PC-3 (cell line): ENCODE measurements around the gene KLHL25. TPM values are rescaled to one million over a fixed set of nuclear protein-coding genes. Genes with fewer than 3 reads are reported as not detected.

Experiments
- ATAC-seq: fragments of 200-7000 bp; cut with Tn5 transposase; 2 replicates; pipeline ENCODE4 v1.9.1; 2020; ENCODE audit warnings: mild to moderate bottlenecking, moderate library complexity
- BruUV-seq: library from RNA; stranded (reverse); fragments of 400-500 nt; replicated peaks from 2 replicates; lab custom pipeline; 2021; lab: Mats Ljungman, UMichigan
- CTCF ChIA-PET: fragments of 300-600 bp; sonication (Branson Sonifier 250); formaldehyde crosslinking; loops from one replicate; lab custom pipeline; 2022; ENCODE audit warnings: antibody characterized with exemption; lab: Charles Lee
- POLR2A ChIA-PET: fragments of 300-600 bp; sonication (Branson Sonifier 250); formaldehyde crosslinking; loops from one replicate; lab custom pipeline; 2022; ENCODE audit warnings: antibody characterized with exemption; ENCODE audit not compliant: unreplicated experiment; lab: Charles Lee
- DNase-seq: peaks from one replicate; pipeline ENCODE4 v3.0.0-alpha.2; 2015
- H2AFZ ChIP-seq: fragments of 300-600 bp; sonication (generic); 2 replicates; pipeline ENCODE4 v1.6.0; 2016; ENCODE audit warnings: antibody characterized with exemption, low read length
- H3F3A ChIP-seq: fragments of 300-600 bp; sonication (generic); one replicate; pipeline ENCODE4 v1.6.0; 2017; ENCODE audit warnings: antibody characterized with exemption, low read length, control low read depth, mild to moderate bottlenecking; ENCODE audit not compliant: unreplicated experiment
- H3K27ac ChIP-seq: fragments of 300-600 bp; sonication (generic); 2 replicates; pipeline ENCODE4 v1.5.1; 2016; ENCODE audit warnings: mild to moderate bottlenecking, low read length
- H3K27me3 ChIP-seq: fragments of 300-600 bp; sonication (generic); 2 replicates; pipeline ENCODE4 v1.6.1; 2016; ENCODE audit warnings: low read length, mixed read lengths
- H3K36me3 ChIP-seq: fragments of 300-600 bp; sonication (generic); 2 replicates; pipeline ENCODE4 v1.6.1; 2016; ENCODE audit warnings: low read depth, mixed run types, low read length, mixed read lengths
- H3K4me1 ChIP-seq: fragments of 300-600 bp; sonication (generic); 2 replicates; pipeline ENCODE4 v1.5.1; 2016; ENCODE audit warnings: low read length; ENCODE audit not compliant: insufficient read depth
- H3K4me2 ChIP-seq: fragments of 300-600 bp; sonication (generic); 2 replicates; pipeline ENCODE4 v1.6.0; 2016; ENCODE audit warnings: low read length
- H3K4me3 ChIP-seq: fragments of 300-600 bp; sonication (generic); 2 replicates; pipeline ENCODE4 v1.5.1; 2016; ENCODE audit warnings: mild to moderate bottlenecking, low read length, mixed read lengths
- H3K79me2 ChIP-seq: fragments of 300-600 bp; sonication (generic); 2 replicates; pipeline ENCODE4 v1.6.1; 2017; ENCODE audit warnings: low read length, mixed read lengths
- H3K9ac ChIP-seq: fragments of 300-600 bp; sonication (generic); 2 replicates; pipeline ENCODE4 v1.6.0; 2016; ENCODE audit warnings: mild to moderate bottlenecking, low read length
- H3K9me2 ChIP-seq: fragments of 300-600 bp; sonication (generic); replicated peaks from 2 replicates; pipeline ENCODE4 v1.6.1; 2016; ENCODE audit warnings: mixed run types, low read length, mixed read lengths
- H3K9me3 ChIP-seq: fragments of 300-600 bp; sonication (generic); 2 replicates; pipeline ENCODE4 v1.6.1; 2016; ENCODE audit warnings: low read length, mixed read lengths
- H4K20me1 ChIP-seq: fragments of 300-600 bp; sonication (generic); 2 replicates; pipeline ENCODE4 v1.6.1; 2016; ENCODE audit warnings: low read length, mixed read lengths
- EZH2 ChIP-seq: fragments of 300-600 bp; sonication (generic); IDR thresholded peaks from one replicate; pipeline ENCODE4 v1.6.1; 2017; ENCODE audit warnings: antibody characterized with exemption, mild to moderate bottlenecking, low read length; ENCODE audit not compliant: unreplicated experiment
- EZH2phosphoT487 ChIP-seq: fragments of 300-600 bp; sonication (generic); IDR thresholded peaks from 2 replicates; pipeline ENCODE4 v1.6.1; 2018; ENCODE audit warnings: mild to moderate bottlenecking, antibody characterized with exemption, low read length, borderline replicate concordance
- intact Hi-C: fragments of 100-400 bp; cut with micrococcal nuclease; formaldehyde crosslinking; loops from 2 replicates; pipeline ENCODE4 v1.9.0; 2023
- total RNA-seq: library from RNA; depleted of rRNA; stranded (reverse); fragments of >200 nt; gene quantifications from 2 replicates; pipeline ENCODE4 v1.2.3, GENCODE V29; 2014
- TF ChIP-seq, protein P1 (sequence below): fragments of 300-600 bp; sonication (generic); conservative IDR thresholded peaks from 2 replicates; pipeline ENCODE4 v1.5.1; 2017; ENCODE audit warnings: antibody characterized with exemption, low read depth, mild to moderate bottlenecking, low read length

Gene KLHL25
- total RNA-seq, 1 experiment from 2014 or later: 7.2 TPM

DNA sequence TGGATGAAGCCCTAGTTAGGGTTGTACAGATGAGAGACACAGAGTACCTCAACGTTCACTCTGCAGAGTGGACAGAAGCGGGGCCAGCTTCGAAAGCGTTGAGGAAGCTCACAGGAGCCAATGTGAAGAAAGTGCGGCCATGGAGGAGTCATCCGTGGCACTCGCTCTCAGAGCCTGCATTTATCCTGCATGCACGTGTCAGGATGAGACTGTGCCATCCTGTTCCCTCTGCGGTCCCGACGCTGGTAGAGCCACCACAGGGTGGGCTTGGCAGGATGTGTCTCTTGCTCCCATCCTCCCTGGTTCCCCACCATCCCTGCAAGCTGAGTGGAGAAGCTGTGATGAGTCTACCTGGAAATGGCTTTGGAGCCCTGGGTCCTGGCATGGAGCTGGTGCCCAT lies 39.3 kb downstream of the KLHL25 start:
- intact Hi-C loops: no loop called here
- ATAC-seq (no peak), DNase-seq (no peak)
- no peaks in the 10 kb centered on the region for H4K20me1 ChIP-seq
- no peak overlapping the region for H3K27ac ChIP-seq
- H3K9me3 ChIP-seq: no peaks in the 10 kb centered on the region
- no peaks in the 10 kb centered on the region for H3K27me3 ChIP-seq
- CTCF ChIA-PET: no interaction called here
- no peak overlapping the region for H3K4me2 ChIP-seq
- H3K9me2 ChIP-seq: no peaks in the 10 kb centered on the region
- H3F3A ChIP-seq: no peaks in the 10 kb centered on the region
- H3K36me3 ChIP-seq: no peaks in the 10 kb centered on the region
- TF ChIP-seq, protein P1, sequence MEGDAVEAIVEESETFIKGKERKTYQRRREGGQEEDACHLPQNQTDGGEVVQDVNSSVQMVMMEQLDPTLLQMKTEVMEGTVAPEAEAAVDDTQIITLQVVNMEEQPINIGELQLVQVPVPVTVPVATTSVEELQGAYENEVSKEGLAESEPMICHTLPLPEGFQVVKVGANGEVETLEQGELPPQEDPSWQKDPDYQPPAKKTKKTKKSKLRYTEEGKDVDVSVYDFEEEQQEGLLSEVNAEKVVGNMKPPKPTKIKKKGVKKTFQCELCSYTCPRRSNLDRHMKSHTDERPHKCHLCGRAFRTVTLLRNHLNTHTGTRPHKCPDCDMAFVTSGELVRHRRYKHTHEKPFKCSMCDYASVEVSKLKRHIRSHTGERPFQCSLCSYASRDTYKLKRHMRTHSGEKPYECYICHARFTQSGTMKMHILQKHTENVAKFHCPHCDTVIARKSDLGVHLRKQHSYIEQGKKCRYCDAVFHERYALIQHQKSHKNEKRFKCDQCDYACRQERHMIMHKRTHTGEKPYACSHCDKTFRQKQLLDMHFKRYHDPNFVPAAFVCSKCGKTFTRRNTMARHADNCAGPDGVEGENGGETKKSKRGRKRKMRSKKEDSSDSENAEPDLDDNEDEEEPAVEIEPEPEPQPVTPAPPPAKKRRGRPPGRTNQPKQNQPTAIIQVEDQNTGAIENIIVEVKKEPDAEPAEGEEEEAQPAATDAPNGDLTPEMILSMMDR: no peak
- no peak for TF ChIP-seq EZH2
- TF ChIP-seq EZH2phosphoT487: no peak
- no peak overlapping the region for H3K9ac ChIP-seq
- H3K79me2 ChIP-seq: no peaks in the 10 kb centered on the region
- H2AFZ ChIP-seq: no peak overlapping the region
- POLR2A ChIA-PET: no interaction called here
- no peak overlapping the region for H3K4me3 ChIP-seq
- no peaks in the 10 kb centered on the region for H3K4me1 ChIP-seq
- BruUV-seq: no TSS peak

DNA sequence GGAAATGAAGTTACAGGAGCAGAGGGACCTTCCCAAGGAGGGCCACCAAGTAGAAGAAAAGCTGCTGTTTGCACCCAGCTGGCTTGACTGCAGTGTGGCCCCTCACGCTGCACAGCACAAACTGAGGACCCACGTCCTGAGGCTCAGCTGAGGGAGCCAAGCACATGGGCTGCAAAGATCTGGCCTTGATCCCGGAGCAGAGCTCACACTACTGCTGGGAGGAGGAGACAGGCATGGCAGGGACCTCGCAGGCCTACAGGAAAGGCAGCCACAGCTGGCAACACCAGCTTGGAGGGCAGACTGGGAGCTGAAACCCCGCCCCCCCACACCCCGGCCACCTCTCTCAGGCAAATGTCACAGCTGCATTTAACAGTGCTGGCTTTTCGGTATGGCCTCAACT lies 39.7 kb downstream of the KLHL25 start:
- H3K79me2 ChIP-seq: no peaks in the 10 kb centered on the region
- H3K9ac ChIP-seq: no peak overlapping the region
- no peaks in the 10 kb centered on the region for H4K20me1 ChIP-seq
- DNase-seq (no peak), ATAC-seq (no peak)
- H3K27ac ChIP-seq: no peak overlapping the region
- no peak overlapping the region for H3K4me3 ChIP-seq
- H3K9me2 ChIP-seq: no peaks in the 10 kb centered on the region
- intact Hi-C loops: no loop called here
- POLR2A ChIA-PET: no interaction called here
- no TSS peak for BruUV-seq
- TF ChIP-seq EZH2: no peak
- no peak for TF ChIP-seq EZH2phosphoT487
- TF ChIP-seq, protein P1: no peak
- no peaks in the 10 kb centered on the region for H3K36me3 ChIP-seq
- H3K4me2 ChIP-seq: no peak overlapping the region
- no peaks in the 10 kb centered on the region for H3K4me1 ChIP-seq
- CTCF ChIA-PET: no interaction called here
- H2AFZ ChIP-seq: no peak overlapping the region
- no peaks in the 10 kb centered on the region for H3K9me3 ChIP-seq
- no peaks in the 10 kb centered on the region for H3K27me3 ChIP-seq
- no peaks in the 10 kb centered on the region for H3F3A ChIP-seq

DNA sequence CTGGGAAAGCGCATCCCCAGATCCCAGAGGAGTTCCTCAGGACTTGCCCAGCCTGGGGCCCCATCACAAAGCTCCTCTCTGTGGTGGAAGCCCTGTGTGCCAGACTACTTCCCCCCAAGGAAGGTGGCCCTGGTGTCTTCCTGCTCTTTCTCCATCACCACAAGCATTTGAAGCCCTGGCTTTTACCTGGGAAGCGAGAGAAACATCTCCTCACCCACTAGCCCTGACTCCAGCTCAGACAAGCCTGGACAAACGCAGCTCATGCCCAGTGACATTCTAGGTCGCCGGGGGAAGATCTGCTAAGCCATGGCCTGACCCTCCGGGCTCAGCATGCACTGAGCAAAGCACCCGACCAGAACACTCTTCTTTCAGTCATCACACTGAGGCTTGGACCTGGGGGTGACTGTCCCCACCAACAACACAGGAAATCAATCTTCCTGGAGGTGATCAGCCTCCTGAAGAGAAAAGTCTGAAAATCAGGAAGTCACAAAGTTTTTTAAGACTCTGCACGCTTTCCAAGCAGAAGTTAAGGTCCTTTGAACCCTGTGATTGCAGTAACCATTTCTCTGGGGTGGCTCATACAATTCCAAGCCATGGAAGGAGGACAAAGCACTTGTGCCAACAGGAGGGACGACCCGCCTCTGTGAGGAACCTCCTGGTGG lies 40.8 kb downstream of the KLHL25 start:
- CTCF ChIA-PET: no interaction called here
- no peaks in the 10 kb centered on the region for H3K79me2 ChIP-seq
- no peaks in the 10 kb centered on the region for H3K27me3 ChIP-seq
- TF ChIP-seq EZH2 (no peak), EZH2phosphoT487 (no peak)
- TF ChIP-seq, protein P1: no peak
- ATAC-seq (no peak), DNase-seq (no peak)
- no peaks in the 10 kb centered on the region for H4K20me1 ChIP-seq
- H3K9me2 ChIP-seq: no peaks in the 10 kb centered on the region
- H3K27ac ChIP-seq: no peak overlapping the region
- intact Hi-C loops: no loop called here
- H3K36me3 ChIP-seq: no peaks in the 10 kb centered on the region
- H2AFZ ChIP-seq: no peak overlapping the region
- no TSS peak for BruUV-seq
- no peaks in the 10 kb centered on the region for H3K4me1 ChIP-seq
- POLR2A ChIA-PET: no interaction called here
- H3K9ac ChIP-seq: no peak overlapping the region
- no peaks in the 10 kb centered on the region for H3K9me3 ChIP-seq
- no peak overlapping the region for H3K4me3 ChIP-seq
- H3F3A ChIP-seq: no peaks in the 10 kb centered on the region
- H3K4me2 ChIP-seq: no peak overlapping the region
